GM21447 (cell line): Measurements from ENCODE around the gene VRK1.

ENCODE experiments used
- ATAC-seq: cut with Tn5 transposase; IDR thresholded peaks from one replicate; pipeline ENCODE4 v1.9.1; 2021; ENCODE audit not compliant: unreplicated experiment

The VRK1 gene

DNA sequence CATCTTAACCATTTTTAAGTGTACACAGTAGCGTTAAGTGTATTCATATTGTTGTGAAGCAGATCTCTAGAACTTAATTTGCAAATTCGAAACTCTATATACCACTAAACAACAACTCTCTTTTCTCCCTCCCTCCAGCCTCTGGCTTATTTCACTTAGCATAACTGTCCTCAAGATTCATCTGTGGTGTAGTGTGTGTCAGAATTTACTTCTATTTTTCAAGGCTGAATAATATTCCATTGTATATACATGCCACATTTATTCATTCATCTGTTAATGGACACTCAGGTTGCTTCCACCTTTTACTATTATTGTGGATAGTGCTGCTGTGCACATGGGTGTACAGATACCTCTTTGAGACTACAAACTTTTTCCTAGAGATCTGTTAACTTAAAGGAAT is 26.5 kb downstream of the VRK1 start:
- no peak for ATAC-seq

DNA sequence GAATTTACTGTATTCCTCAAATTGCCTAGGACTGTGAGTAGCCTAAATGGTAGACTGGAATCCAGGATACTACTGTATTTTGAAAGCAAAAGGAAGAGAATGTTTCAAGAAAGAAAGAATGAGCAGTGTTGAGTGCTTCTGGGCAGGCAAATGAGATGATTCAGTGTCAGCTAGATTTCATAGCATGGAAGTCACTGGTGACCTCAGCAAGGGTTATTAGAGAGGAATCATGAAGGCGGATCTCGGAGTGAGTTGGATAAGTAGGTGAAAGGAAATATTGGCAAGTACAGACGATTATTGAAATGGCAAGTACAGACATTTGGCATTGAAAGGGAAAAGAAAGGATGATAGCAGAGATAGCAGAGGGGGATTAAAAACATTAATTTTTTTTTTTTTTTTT is 27.1 kb downstream of the VRK1 start:
- no peak for ATAC-seq

DNA sequence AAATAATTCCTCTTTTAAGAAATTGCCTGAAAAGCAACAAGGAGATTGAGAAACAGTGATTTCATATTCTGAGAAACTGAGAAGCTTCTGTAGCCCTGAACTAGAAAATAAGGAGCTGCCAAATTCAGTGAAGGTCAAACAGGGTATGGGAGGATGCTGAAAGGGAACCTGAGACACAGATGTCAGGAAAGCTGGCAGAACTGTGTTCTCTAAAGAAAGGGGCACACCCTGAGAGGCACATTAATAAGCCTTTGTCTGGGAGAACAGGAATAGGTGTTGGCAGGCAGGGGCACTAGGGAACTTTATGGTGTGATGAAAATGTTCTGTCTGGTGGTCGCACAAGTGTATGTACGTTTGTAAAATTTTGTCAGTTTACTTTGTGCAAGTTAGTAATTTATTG is 29.6 kb downstream of the VRK1 start:
- ATAC-seq, result no peak

DNA sequence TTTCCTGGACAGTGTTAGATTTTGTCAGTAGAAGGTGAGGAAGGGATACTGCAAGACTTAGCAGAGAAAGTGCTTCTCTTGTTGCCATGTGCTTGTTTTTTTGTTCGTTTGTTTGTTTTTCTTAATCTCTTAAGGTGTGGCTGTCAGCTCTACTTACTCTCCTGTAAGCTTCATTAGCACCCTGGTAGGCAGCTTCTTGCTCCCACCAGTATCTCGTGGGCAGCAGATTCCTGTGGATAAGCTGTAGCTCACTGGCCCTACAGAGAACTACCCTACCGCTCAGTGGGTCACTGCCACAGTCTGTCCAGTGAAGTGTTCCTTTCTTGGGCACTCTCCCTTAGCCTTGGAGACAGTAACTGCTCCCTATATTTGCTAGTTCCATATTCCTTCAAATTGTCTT is 30.1 kb downstream of the VRK1 start:
- ATAC-seq, result no peak

DNA sequence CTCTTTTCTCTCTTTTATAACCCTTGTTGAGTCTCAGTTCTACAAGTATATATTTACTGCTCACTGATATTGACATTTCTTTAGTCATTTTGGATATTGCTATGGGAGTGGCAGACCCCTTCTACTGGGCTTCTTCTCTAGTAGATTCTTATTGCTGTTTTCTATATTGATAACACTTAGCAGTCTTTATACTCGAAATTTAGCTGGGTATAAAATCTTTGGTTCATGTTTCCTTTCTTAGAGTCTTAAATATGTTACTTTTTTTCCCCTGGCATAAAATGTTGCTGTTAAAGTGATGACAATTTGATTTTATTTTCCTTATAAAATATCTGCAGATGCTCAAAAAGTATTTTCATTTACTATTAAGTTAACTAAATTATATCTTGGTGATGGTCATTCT is 32.6 kb downstream of the VRK1 start:
- ATAC-seq, result no peak

DNA sequence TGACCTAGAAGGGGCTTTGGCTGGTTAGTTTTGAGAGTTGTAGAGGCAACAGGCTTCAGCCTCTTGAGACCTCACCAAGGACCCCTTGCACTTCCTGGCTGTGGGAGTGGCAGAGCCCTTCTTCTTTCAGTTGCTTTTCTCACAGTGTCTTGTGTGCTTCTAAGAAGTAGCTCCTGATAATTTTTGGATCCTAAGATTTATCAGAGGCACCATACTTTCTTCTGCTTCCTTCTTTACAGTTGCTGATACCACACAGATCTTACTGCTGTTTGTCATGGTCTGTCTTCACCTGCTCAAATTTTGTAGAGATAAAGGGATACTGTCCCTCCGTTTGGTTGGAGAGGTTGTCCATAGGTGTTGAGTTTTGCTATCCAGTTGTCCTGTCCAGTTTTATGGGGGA is 33.8 kb downstream of the VRK1 start:
- ATAC-seq, result no peak

DNA sequence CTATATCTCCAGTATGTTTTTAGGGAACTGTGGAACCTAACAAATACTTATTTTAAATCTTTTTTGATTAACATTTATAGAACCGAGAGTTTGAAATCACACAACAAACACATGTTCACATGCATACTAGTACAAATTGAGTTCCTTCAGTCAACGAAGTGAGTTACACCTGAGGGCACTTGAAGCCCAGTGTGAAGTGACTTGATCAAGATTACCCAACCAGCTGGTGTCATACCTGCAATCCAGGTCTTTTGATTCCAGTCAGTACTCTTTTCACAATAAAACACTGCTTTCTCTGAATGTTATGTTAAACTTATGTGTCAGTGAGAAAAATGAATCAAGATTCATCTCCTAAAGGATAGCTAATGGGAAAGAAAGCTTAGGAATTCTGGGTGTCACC is 35.2 kb downstream of the VRK1 start:
- no peak for ATAC-seq

DNA sequence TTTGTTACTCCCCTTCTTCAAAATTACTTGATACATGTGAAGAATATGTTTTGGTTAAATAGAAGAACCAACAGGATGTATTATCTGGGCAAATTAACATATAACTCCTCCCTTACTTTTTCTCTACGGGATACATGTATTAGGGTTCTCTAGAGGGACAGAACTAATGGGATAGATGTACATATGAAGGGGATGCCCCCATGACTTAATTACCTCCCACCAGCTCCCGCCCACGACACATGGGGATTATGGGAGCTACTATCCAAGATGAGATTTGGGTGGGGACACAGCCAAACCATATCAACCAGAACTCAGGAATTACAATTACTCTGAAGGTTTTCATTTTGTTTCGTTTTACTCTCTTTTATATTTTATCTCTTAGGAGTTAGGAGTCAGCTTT is 41.3 kb downstream of the VRK1 start:
- ATAC-seq, result no peak

DNA sequence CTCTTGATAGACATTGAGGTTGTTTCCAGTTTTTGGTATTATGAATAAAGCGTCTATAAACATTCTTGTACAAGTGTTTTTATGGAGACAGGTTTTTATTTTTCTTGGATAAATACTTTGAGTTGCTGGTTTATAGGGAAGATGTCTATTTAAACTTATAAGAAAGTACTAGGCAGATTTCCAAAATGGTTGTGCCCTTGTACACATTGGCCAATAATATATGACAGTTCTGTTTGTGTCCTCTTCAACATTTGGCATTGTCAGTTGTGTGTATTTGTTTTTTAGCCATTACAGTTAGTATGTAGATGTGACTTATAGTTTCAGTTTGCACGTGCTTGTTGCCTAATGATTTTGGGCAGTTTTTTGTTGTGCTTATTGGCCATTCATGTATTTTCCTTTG is 42.1 kb downstream of the VRK1 start:
- ATAC-seq, result no peak

DNA sequence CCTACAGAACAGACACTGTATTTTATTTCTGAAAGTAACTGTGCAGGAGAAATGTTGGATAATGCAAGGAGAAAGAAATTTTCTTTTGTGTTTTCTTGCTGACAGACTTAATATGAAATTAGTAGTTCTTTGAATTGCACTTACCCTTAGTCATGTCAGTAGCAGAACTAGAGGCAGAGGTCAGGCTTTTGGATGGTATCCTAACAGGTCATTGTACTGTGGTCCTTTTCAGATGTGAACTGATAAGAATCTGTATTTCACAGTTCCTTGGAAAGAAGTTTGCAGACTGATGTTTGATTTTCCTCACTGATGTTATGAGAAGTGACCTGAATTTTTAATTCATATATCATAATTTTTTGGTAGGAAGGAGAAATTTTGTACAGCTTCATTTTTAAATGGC is 46.0 kb downstream of the VRK1 start:
- no peak for ATAC-seq

DNA sequence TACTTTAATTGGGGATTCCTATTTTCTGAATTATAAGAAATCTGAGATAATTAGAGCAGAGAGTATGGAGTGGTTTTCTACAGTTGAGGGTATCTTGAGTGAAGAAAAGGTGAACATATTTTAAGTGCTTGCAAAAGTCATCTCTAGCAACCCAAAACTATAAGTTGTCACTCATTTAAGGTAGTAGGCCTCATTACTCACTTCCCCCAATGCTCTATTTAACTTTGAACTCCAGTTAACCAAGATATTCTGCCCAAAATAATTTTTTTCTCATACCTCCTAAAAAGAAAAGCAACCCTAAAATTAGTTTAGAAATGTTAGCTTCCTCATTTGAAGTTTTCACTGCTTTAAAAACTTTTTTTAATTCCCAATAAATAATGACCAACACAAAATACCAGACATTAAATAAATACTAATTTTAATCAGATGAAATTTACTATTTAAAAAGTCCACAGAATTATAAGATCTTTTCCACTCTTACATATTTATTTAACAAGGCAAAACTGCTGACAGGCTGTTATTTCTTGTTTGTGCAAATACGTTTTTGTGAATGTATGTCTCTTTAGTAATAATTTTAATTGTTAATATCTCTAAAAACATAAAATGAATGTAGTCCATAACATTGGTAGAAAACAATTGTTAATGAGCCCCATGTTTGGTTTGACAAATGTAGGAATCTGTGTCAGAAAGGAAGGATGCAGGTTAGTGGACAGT is 47.8 kb downstream of the VRK1 start:
- no peak for ATAC-seq

DNA sequence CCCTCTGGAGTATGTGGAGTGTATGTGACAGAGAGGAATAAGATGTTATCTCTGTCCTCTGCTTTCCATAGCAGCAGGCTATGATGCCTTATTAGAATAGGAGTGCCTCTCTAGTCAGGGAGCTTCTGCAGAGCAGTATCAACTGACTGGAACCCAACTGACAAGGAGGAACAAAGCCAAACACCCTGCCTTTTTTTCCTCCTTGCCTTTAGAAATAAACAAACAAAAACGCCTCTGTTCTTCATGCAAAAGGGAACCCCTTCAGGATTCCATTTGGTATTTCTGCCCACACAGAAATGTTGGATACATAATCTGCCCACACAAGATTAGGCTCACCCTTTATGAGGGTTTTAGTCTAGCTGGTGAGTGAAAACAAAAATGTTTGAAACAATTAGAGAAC is 50.3 kb downstream of the VRK1 start:
- ATAC-seq, result no peak

DNA sequence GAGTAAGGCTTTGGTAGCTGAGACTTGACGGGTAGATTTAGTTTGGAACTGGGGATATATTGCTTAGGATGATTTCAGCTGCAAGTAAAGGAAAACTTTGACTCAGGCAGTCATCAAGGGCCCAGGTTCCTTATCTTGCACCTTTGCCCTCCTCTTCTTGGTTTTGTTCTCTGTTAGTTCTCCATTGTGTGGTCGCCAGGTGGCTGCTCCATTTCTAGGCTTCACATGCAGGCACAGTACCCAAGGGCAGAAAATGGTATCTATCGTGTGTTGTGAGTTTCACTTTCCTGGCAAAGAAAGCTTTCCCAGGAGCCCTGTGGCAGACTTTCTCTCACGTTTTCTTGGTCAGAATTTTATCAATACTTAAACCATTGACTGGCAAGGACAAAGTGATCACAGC is 50.8 kb downstream of the VRK1 start:
- no peak for ATAC-seq

DNA sequence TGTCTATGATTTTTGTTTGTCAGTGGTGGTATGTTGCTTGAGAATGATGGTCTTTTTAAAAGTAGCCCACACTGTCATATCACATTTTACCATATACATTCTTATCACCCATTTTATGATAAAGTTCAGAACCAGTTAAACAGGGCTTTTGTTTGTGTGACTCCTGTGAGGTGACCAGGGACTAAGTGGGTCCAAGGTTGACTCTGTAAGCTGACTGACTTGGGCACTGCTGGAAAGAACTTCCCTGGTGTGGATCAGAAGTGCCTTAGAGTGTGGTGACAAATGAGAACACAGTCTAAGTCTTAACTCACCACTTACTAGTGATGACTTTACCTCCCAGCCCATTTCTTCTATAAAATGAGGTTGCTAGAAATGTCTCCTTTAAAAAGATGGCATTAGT is 52.6 kb downstream of the VRK1 start:
- no peak for ATAC-seq

DNA sequence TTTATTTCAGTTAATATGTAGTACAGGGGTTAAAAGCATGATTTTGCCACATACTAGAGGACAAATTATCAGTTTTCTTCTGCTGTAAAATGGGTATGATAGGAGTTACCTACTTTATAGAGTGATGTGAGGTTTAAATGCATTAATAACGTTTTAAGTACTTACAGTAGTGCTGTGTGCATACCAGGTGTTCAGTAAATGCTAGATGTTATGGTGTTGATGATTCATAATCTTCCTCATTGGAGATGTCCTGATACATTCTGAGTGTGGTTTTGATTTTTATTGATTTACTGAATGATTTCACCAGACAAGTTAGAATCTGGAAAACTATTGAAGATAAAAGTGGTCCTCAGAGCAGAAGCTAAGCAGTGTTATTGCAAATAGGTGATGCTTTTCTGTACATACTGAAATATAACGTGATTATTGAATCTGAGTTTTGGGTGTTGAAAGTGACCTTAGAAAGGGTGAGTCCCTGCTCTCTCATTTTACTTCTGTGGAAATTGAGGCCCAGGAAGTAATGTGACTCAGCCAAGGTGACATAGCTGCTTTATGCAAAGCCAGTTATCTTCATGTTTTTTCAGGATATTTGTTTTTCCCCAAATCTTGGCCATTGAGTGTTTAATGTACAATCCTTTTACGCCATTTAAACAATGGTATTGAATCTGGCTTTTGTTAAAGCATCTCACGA is 54.7 kb downstream of the VRK1 start:
- ATAC-seq, result no peak

DNA sequence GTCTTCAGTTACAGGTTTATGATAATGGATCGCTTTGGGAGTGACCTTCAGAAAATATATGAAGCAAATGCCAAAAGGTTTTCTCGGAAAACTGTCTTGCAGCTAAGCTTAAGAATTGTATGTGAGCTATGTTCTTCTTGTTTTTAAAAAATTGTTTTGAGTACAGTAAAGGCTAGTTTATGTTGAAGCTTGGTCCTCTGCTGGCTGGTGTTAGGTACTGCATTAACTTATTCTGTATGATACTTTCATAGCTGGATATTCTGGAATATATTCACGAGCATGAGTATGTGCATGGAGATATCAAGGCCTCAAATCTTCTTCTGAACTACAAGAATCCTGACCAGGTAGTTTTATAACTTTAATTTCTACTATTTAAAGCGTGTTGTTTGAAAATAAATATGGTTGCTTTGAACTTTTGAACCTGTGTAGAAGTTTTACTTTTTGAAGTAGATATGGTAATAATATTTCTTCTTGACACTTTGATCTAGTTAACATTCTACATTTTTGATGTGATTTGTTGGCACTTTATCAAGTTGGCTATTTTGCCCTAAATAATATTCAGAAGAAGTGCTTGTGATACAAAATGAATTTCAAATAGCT is 55.7 kb downstream of the VRK1 start:
- peak; percentile 74 for ATAC-seq

DNA sequence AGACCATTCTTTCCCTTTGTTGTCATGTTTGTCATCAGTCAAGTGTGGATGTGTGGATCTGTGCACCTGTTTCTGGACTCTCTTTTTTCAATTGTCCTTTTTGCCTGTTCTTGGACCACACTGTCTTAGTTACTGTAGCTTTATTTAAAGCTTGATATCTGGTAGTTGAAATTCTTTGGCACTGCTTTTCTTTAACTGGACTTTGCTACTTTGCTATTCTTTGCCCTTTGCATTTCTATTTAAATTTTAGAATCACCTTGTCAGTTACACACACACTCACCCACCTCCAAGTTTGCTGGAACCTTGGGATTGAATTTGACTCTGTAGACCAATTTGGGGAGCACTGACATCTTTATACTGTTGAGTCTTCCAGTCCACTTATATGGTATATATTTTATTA is 61.5 kb downstream of the VRK1 start:
- no peak for ATAC-seq

DNA sequence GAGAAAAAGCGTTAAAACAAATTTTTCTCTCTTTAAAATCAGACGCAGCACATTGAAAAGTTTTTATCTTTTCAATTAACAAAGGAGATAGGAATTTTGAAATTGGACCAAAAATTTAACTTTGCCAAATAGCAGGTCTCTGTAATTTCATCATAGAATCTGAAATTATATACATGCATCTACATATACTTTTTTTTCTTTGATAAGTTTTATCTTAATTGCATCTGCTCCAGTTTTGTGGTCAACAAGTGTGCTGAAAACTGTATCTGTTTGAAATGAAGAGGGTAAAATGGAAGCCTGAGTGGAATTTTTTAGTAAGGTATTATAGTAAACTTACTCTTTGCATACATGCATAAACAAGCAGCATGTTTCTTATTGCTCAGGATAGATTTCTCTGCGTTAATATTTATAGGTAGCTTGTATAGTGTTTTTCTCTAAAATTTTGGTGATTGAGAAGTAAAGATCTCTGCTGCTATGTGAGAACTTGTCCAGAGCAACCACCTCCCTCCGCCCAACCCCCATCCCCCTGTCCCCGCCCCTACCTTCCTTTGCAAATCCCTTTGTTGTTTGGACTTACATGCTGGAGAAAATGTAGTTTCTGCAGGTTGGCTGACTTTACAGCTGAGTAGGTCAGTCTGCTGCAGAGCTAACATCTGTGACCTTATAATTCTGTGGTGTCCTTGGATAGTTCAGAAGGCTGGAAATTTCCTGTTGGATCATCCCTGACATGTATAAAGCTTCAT is 64.6 kb downstream of the VRK1 start:
- no peak for ATAC-seq

DNA sequence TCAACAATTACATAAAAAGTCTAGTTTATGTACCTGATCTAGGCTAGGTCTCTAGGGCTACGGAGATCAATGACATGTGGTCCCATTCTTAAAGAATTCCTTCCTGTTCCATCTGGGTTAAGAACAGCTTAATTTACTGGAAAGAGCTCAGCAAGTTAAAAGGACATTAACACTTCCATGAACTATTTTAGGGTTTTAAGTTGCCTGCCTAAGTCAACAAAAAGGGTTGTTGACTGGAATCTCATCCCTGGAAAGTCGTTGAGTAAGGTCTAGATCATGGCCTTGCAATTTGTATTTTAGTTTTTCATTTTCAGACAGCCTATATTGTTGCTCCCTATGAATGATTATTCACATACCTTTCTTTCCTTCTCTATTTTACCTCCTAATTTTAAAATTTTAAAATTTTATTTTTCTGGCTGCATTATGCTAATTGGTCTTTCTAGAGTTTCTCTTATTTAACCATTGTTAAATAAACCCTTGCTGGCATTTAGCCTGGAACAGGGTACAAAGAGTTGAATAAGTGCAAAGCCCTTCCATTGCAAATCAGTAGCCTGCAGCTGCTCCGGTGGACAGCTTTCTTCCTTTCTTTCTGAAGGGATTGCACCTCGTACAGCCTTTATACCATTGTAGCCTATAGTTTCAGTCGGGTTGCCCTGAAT is 66.3 kb downstream of the VRK1 start:
- no peak for ATAC-seq

DNA sequence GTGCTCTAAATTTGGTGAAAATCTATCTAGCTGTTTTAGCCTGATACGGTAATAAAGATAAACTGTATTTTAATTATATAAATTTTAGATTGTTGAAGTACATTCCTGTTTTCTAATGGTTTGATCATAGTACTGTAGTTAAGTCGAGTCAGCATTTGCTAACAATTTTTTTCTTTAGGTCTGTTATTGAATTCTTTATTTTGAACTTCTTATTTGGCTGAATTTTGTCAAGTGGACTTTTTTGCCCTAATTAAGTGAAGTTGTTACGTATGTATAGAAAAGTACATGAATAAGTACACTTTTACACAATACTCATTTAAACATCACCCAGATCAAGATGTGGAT is 66.8 kb downstream of the VRK1 start:
- ATAC-seq, result no peak

DNA sequence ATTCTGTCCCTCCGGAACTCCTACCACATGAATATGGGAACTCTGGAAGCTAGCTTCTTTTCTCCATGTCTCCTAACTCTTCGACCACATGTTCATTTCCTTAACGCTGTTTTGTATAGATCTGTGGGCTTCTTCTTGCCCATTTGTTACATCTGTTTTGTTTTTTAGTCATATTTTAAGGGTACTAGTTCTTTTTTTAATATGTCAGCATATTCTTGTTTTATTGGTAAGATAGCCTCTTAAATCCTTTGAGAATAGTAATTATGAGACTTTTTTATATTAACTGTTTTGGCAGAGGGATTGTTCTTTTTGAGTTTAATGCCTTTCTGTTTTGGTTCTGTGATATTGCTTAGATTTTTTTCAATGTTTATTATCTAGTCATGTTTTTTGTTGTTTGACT is 70.5 kb downstream of the VRK1 start:
- ATAC-seq, result no peak

DNA sequence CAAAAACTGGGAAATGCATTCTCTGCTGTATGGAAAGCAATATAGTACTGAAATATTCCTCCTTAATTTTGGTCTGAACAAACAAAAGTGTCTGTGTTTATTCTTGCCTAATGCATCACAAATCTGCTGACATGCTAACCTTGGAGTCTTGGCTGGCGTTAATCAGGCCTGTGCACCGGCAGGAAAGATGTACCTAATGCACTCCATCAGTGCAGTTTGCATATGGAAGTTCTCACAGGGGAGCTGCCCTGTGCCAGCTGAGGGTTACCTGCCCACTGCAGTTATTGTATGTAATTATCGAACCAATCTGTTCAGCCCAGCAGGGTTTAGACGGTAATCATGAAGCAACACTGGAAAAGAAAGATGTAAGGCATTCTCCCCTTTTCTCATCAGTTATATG is 76.9 kb downstream of the VRK1 start:
- no peak for ATAC-seq
